Activated T-helper 2 cell treated with anti-CD3 and anti-CD28 coated beads, Interferon-gamma antibody, Interleukin-2, Interleukin-4, amounts not matched to agents 10 μg/mL and 5 μg/mL and 100 μg/mL, durations not matched to agents 14 hours and 24 hours and 36 hours (primary cell): Measurements from ENCODE around the gene PARD3. TPM values are rescaled to one million over a fixed set of nuclear protein-coding genes. Genes with fewer than 3 reads are reported as not detected.

Source experiments
- DNase-seq: peaks from one replicate; pipeline ENCODE4 v3.0.0; 2021; ENCODE audit warnings: low spot score
- H3K27ac Mint-ChIP-seq: one replicate; pipeline ENCODE4 v1.8.0; 2021; ENCODE audit warnings: mixed read lengths
- H3K27me3 Mint-ChIP-seq: one replicate; pipeline ENCODE4 v1.8.0; 2021; ENCODE audit warnings: low read depth, mixed read lengths
- H3K36me3 Mint-ChIP-seq: one replicate; pipeline ENCODE4 v1.8.0; 2021; ENCODE audit warnings: low read depth, mixed read lengths
- H3K4me1 Mint-ChIP-seq: one replicate; pipeline ENCODE4 v1.8.0; 2021; ENCODE audit warnings: low read depth, mixed read lengths
- H3K4me3 Mint-ChIP-seq: one replicate; pipeline ENCODE4 v1.8.0; 2021; ENCODE audit warnings: low read depth, mild to moderate bottlenecking, moderate library complexity, mixed read lengths
- H3K9me3 Mint-ChIP-seq: one replicate; pipeline ENCODE4 v1.8.0; 2021; ENCODE audit warnings: mixed read lengths
- intact Hi-C: fragments of 100-400 bp; cut with micrococcal nuclease; formaldehyde crosslinking; loops from one replicate; pipeline ENCODE4 v1.15.1; 2023
- total RNA-seq: library from RNA; stranded (reverse); gene quantifications from 2 replicates; pipeline ENCODE4 v1.2.3, GENCODE V29; 2022

PARD3 gene
- total RNA-seq, 1 donor from 2014 or later = 1.4 TPM

- no peak for DNase-seq
- Mint-ChIP-seq H3K9me3 (no peaks in the 10 kb centered on the region), H3K36me3 (no peaks in the 10 kb centered on the region), H3K4me1 (no peaks in the 10 kb centered on the region), H3K27ac (no peak overlapping the region), H3K27me3 (no peaks in the 10 kb centered on the region), H3K4me3 (no peak overlapping the region)
- intact Hi-C loops = no loop called here
These were observed 495.8 kb downstream of the PARD3 start for GRCh38 chr10:34319197-34319846.

- Mint-ChIP-seq H3K4me1 (no peaks in the 10 kb centered on the region), H3K4me3 (no peak overlapping the region), H3K36me3 (no peaks in the 10 kb centered on the region)
These were observed 498.9 kb downstream of the PARD3 start for GRCh38 chr10:34316154-34316553.

GRCh38 chr10:34314457-34314856 is 500.6 kb downstream of the PARD3 start:
- Mint-ChIP-seq H3K27ac (no peak overlapping the region), H3K36me3 (no peaks in the 10 kb centered on the region), H3K9me3 (no peaks in the 10 kb centered on the region), H3K4me3 (no peak overlapping the region), H3K27me3 (no peaks in the 10 kb centered on the region), H3K4me1 (no peaks in the 10 kb centered on the region)
- intact Hi-C loops = no loop called here
- DNase-seq = no peak

More at GRCh38 chr10:34316154-34316553, 498.9 kb downstream of the PARD3 start:
- no peak overlapping the region for H3K27ac Mint-ChIP-seq
- DNase-seq = no peak
- no peaks in the 10 kb centered on the region for H3K9me3 Mint-ChIP-seq
- no peaks in the 10 kb centered on the region for H3K27me3 Mint-ChIP-seq
- intact Hi-C loops = no loop called here

GRCh38 chr10:34313888-34314287 is 501.2 kb downstream of the PARD3 start:
- Mint-ChIP-seq H3K4me3 (no peak overlapping the region), H3K9me3 (no peaks in the 10 kb centered on the region), H3K4me1 (no peaks in the 10 kb centered on the region), H3K36me3 (no peaks in the 10 kb centered on the region), H3K27ac (no peak overlapping the region), H3K27me3 (no peaks in the 10 kb centered on the region)
- DNase-seq = no peak
- intact Hi-C loops = no loop called here

- no peaks in the 10 kb centered on the region for H3K4me1 Mint-ChIP-seq
- no peak overlapping the region for H3K27ac Mint-ChIP-seq
- intact Hi-C loops = no loop called here
- no peaks in the 10 kb centered on the region for H3K27me3 Mint-ChIP-seq
- H3K9me3 Mint-ChIP-seq = no peaks in the 10 kb centered on the region
- no peaks in the 10 kb centered on the region for H3K36me3 Mint-ChIP-seq
- DNase-seq = no peak
- no peak overlapping the region for H3K4me3 Mint-ChIP-seq
These were observed 501.7 kb downstream of the PARD3 start for GRCh38 chr10:34313353-34313752.

GRCh38 chr10:34311679-34312078 is 503.4 kb downstream of the PARD3 start:
- Mint-ChIP-seq H3K9me3 (no peaks in the 10 kb centered on the region), H3K27ac (no peak overlapping the region), H3K27me3 (no peaks in the 10 kb centered on the region), H3K36me3 (no peaks in the 10 kb centered on the region), H3K4me1 (no peaks in the 10 kb centered on the region), H3K4me3 (no peak overlapping the region)
- no peak for DNase-seq
- intact Hi-C loops = no loop called here

- Mint-ChIP-seq H3K4me3 (no peak overlapping the region), H3K27ac (no peak overlapping the region), H3K27me3 (no peaks in the 10 kb centered on the region), H3K9me3 (no peaks in the 10 kb centered on the region), H3K4me1 (no peaks in the 10 kb centered on the region), H3K36me3 (no peaks in the 10 kb centered on the region)
- no peak for DNase-seq
- intact Hi-C loops = no loop called here
These were observed 504.9 kb downstream of the PARD3 start for GRCh38 chr10:34310234-34310633.

GRCh38 chr10:34305189-34305588 is 509.9 kb downstream of the PARD3 start:
- Mint-ChIP-seq H3K4me3 (no peak overlapping the region), H3K36me3 (no peaks in the 10 kb centered on the region), H3K27ac (no peak overlapping the region), H3K27me3 (no peaks in the 10 kb centered on the region), H3K9me3 (no peaks in the 10 kb centered on the region), H3K4me1 (no peaks in the 10 kb centered on the region)
- no peak for DNase-seq
- intact Hi-C loops = no loop called here

GRCh38 chr10:34303022-34303421 is 512.1 kb downstream of the PARD3 start:
- H3K27ac Mint-ChIP-seq = no peak overlapping the region
- no peaks in the 10 kb centered on the region for H3K9me3 Mint-ChIP-seq
- intact Hi-C loops = no loop called here
- H3K36me3 Mint-ChIP-seq = no peaks in the 10 kb centered on the region
- H3K4me1 Mint-ChIP-seq = no peaks in the 10 kb centered on the region
- no peak for DNase-seq
- H3K27me3 Mint-ChIP-seq = no peaks in the 10 kb centered on the region
- no peak overlapping the region for H3K4me3 Mint-ChIP-seq

GRCh38 chr10:34299105-34299611 is 515.9 kb downstream of the PARD3 start:
- intact Hi-C loops = no loop called here
- no peaks in the 10 kb centered on the region for H3K9me3 Mint-ChIP-seq

GRCh38 chr10:34298346-34298818 is 516.7 kb downstream of the PARD3 start:
- peaks cover 3% of the 10 kb centered on the region for H3K9me3 Mint-ChIP-seq
- no peak overlapping the region for H3K27ac Mint-ChIP-seq
- no peaks in the 10 kb centered on the region for H3K27me3 Mint-ChIP-seq
- H3K4me1 Mint-ChIP-seq = no peaks in the 10 kb centered on the region
- H3K4me3 Mint-ChIP-seq = no peak overlapping the region
- no peaks in the 10 kb centered on the region for H3K36me3 Mint-ChIP-seq
- no peak for DNase-seq
- intact Hi-C loops = no loop called here

More at GRCh38 chr10:34299105-34299611, 515.9 kb downstream of the PARD3 start:
- Mint-ChIP-seq H3K4me3 (no peak overlapping the region), H3K4me1 (no peaks in the 10 kb centered on the region), H3K27ac (no peak overlapping the region), H3K27me3 (no peaks in the 10 kb centered on the region), H3K36me3 (no peaks in the 10 kb centered on the region)
- no peak for DNase-seq

- H3K9me3 Mint-ChIP-seq = peaks cover 3% of the 10 kb centered on the region
- H3K4me3 Mint-ChIP-seq = no peak overlapping the region
- H3K27ac Mint-ChIP-seq = no peak overlapping the region
- no peaks in the 10 kb centered on the region for H3K4me1 Mint-ChIP-seq
- intact Hi-C loops = no loop called here
- no peaks in the 10 kb centered on the region for H3K36me3 Mint-ChIP-seq
- H3K27me3 Mint-ChIP-seq = no peaks in the 10 kb centered on the region
- DNase-seq = no peak
These were observed 517.4 kb downstream of the PARD3 start for GRCh38 chr10:34297541-34298345.

- DNase-seq = no peak
- H3K27me3 Mint-ChIP-seq = no peaks in the 10 kb centered on the region
- H3K27ac Mint-ChIP-seq = no peak overlapping the region
- H3K36me3 Mint-ChIP-seq = no peaks in the 10 kb centered on the region
- H3K4me3 Mint-ChIP-seq = no peak overlapping the region
- intact Hi-C loops = no loop called here
- no peaks in the 10 kb centered on the region for H3K4me1 Mint-ChIP-seq
- H3K9me3 Mint-ChIP-seq = peaks cover 3% of the 10 kb centered on the region
These were observed 520.0 kb downstream of the PARD3 start for GRCh38 chr10:34295142-34295548.
